ENCODE results near the gene PPP2R1A. TPM values are rescaled to one million over a fixed set of nuclear protein-coding genes. Genes with fewer than 3 reads are reported as not detected.

PPP2R1A gene
- total and polyA plus RNA-seq, 2 of the 13 experiments (the other 11 are each of a cell fraction or from before 2014, with no cell fraction given): 86.7 to 130 TPM

- TF ChIP-seq KIAA2018 (CRISPR knock-in tag; IDR thresholded peaks at IDR 0.05; ENCODE audit: borderline replicate concordance) (no peak), KDM5B (CRISPR knock-in tag; IDR thresholded peaks at IDR 0.05; ENCODE audit: borderline replicate concordance) (peak; percentile 37; the same call in 1 of the 2 replicates), ZNF20 (CRISPR knock-in tag; IDR thresholded peaks at IDR 0.05) (no peak), ZBTB3 (CRISPR knock-in tag; IDR thresholded peaks at IDR 0.05; ENCODE audit: borderline replicate concordance, low read depth) (no peak), ZNF280B (CRISPR knock-in tag; IDR thresholded peaks at IDR 0.05; ENCODE audit: borderline replicate concordance) (0 out of 2 replicates have a peak, but pooled peaks have one; percentile 40), ZNF367 (CRISPR knock-in tag; IDR thresholded peaks at IDR 0.05; ENCODE audit: borderline replicate concordance) (no peak), PREB (CRISPR knock-in tag; IDR thresholded peaks at IDR 0.05) (no peak), SSRP1 (CRISPR knock-in tag; IDR thresholded peaks at IDR 0.05) (no peak), ZNF670 (CRISPR knock-in tag; IDR thresholded peaks at IDR 0.05; ENCODE audit: borderline replicate concordance) (peak; percentile 54; the same call in 1 of the 2 replicates), ATF1 (CRISPR knock-in tag; IDR thresholded peaks at IDR 0.05) (peak; percentile 79), AKNA (CRISPR knock-in tag; IDR thresholded peaks at IDR 0.05; ENCODE audit: borderline replicate concordance) (no peak)
These were observed 79.7 kb downstream of the PPP2R1A start, which contains the start of gene ZNF766 (continued) for GRCh38 chr19:52269338-52270261.

Data from HepG2 (cell line).